SKM-1 (cell line): ENCODE measurements around the gene APBA2.
"Not testable (repeated sequence)": the region's sequence is repeated elsewhere in the genome, so short reads cannot be mapped to it uniquely, and the experiment has no call there.

Experiments
- DNase-seq: peaks from one replicate; lab custom pipeline; 2025; ENCODE audit not compliant: unreplicated experiment; lab: John Stamatoyannopoulos, UW

Gene APBA2

DNA sequence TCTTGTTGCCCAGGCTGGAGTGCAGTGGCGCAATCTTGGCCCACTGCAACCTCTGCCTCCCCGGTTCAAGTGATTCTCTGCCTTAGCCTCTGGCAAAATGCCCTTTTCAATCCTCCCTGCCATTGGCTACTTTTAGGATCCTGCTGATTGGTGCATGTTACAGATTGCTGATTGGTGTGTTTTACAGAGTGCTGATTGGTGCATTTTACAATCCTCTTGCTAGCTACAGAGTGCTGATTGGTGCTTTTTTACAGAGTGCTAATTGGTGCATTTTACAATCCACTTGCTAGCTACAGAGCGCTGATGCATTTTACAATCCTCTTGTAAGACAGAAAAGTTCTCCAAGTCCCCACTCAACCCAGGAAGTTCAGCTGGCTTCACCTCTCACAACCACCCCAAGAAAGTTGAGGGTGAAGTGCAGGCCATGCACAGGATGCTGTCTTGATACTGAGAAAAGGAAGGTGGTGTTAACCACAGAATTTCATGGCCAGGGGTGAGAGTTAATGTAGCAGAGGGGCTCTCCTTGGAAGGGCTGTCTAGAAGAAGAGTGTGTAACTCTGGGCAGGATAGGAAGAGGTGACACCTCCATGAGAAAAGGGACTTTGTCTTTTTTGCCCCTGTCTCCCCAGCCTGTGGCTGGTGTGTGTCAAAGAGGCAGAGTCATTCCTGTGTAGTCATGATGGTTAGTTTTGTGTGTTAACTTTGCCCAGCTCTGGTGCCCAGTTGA lies 145.9 kb downstream of the APBA2 start:
- no peak for DNase-seq

DNA sequence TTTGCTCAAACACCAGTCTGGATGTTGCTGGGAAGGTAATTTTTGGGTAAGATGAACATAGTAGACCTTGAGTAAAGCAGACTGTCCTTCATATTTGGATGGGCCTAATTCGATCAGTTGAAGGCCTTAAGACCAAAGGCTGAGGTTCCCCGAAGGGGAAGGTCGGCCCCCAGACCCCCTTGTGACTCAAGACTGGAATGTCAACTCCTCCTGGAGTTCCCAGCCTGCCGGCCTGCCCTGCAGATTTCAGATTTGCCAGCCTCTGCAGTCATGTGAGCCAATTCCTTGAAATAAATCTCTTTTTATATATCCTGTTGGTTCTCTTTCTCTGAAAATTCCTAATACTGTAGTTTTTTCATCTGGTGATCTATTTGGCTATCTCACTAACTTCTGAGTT lies 146.5 kb downstream of the APBA2 start:
- DNase-seq, result no peak

DNA sequence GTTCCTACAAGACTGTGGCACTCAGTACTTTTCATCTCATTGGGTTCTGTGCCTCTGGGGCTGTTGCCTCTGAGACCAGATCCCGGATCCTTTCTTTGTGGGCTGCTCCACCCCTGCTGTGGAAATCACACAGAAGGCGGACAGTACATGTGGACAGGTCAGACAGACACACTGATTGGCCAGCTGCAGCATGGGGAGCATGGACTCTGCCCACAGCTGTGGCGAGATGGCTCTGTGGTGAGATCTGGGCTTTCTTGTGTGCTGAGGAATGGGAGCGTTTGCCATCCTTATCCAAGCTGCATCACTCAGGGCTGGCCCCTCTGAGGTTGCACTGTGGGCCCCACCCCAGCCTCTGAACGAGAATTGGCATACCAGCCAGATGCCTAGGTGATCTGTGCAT lies 147.0 kb downstream of the APBA2 start:
- DNase-seq, result no peak

DNA sequence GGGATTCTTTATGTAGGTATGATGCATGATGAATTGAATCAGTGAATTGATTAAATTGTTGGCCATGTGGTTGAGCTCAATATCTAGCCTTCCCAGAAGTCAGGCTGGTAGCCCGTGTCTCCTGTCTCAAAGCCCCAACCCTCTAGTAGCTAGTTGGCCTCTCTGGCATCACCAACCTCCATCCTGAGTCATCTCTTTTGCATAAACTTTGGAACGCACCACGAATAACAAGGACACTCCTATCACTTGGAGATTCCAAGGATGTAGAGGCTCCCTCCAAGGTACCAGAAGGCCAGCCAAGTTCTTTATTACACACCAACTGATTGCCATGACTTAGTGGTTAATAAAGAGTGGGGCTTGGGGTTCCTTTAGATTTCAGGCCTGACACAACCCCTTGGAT lies 148.4 kb downstream of the APBA2 start:
- DNase-seq, result no peak

DNA sequence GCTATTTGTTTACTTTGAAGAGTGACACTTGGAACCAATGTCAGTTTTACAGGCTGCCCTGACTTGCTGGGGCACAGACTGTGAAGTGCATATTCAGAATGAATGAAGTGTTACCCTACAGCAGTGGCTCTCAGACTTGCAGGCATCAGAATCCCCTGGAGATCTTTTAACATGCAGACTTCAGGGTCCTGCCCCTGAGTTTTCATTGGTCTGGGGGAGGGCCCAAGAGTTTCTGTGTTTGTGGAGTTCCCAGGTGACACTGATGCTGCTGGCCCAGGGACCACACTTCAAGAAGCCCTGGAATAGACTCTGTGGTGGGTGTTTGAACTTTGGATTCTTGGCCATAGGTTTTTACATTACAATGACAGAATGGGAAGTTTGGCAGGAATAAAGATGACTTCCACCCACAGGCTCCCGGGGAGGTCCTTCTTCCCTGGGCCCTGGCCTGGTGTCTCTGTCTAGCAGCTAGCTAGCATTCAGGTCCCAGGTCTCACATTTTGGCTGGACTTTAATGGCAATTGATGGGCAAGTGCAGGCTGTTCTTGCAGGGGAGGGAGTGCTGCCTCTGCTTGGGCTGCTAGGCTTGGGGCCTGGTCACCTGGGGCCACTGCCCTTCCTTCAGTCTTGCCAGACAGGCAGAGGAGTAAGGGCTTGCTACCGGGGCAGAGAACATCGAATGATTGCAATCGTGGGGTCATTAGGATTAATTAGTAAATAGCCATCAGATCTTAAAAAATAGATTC lies 149.0 kb downstream of the APBA2 start:
- no peak for DNase-seq

DNA sequence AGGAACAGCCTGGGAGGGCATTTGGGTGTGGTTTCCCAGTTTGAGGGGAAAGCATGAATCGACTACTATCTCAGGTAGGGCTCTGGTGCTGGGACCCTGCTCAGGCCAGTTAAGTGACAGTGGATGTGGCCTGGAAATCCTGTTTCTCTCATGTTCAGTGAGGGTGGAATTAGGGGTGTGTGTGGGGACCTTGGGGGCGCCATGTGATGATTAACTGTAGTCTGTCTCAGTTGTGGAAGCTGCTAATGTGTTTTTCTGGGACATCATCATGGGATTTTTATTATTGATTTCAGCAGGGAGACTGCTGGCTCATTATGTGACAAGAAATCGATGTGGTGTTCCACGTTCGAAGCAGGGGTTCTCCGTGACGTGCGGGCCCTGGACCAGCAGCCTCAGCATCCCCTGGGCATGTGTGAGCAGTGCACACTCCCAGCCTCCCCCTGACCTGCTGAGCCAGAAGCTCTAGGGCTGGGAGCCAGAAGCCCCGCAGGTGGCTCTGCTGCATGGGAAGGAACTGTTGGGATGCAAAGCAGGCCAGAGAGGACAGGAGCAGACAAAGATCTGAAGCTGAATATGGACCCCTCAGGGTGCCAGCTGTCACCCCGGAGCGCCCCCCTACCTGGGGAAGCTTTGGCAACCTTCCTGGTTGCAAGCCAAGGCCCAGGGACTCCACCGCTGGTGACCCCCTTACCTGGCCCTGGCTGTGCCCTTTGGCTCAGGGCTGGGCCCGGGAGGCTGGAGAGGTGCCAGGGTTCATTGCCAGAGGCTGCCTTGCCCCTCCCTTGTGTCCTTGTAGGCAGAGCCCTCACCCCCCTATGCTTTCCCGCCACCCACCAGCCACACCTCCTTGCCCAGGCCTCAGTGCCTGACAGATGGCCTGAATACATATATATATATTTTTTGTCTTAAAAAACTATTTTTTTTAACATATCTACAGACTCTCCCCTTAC lies 149.8 kb downstream of the APBA2 start:
- no peak for DNase-seq

DNA sequence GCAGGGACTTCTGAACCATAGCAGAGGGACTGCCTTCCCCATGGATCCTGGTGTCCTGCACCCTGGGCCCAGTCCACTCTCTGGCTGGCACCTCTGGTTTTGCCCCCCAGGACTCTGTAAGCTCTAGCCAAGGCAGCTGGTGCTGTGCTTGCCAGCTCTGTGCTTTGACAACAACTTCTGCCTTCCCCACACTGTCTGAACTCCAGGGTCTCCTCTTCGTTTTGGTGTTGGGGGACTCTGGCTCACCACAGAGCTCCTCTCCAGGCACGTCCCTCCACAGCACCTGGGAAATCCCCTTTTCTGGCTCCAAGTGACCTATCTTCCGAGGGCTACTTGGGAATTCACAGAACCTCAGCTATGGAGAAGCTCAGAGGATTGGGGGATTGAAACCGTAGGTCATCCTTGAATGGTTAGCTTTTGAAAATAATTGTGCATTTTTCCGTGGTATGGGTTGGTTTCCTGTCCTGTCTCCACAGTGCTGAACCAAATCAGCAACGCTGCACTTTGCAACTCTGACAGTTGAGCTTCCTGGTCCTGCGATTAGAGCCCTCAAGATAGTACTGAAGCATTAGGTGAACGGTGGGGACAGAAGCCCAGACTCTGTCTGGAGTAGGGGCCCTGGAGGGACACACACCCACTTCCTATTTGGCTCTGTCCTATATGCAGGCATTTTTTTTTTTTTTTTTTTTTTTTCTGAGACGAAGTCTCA lies 152.4 kb downstream of the APBA2 start:
- DNase-seq, result no peak

DNA sequence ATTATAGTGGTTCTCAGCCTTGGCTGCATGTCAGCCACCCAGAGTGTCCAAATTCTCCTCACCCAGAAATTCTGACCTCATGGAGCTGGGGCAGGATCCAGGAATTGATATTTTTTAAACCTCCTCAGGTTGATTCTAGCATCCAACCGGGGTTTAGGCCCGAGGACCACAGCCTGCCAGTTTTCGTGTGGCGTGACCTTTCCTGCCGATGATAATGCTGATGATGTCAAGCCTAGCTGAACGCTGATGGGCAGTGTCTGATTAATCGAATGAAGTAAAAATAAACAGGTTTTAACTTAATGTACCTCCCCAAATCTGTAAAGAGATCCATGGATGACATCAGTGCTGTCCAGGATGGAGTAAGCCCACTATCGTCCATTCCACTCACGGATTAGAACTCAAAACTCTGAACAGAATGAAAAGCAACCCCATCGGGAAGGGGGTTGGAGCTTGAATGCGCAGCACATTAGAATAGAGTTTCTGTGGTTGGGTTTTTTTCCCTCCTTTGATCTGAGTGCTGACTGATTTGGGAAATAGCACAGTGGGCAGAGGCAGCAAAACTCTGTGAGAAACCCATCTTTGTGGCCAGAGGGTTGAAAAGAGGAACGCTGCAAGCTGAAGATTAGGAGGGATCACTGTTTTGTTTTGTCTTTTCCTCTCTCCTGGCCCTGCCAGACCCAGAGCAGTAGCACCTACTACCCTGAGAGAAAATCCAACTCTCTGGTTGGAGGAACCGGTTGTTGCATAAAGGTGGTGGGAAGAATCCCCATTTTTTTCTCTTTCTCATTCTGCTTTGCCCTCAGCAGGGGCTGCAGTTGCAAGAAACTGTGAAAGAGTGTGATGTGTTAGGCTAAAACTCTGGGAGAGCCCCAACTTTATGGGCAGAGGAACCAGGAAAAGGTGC lies 153.9 kb downstream of the APBA2 start:
- DNase-seq, result no peak

DNA sequence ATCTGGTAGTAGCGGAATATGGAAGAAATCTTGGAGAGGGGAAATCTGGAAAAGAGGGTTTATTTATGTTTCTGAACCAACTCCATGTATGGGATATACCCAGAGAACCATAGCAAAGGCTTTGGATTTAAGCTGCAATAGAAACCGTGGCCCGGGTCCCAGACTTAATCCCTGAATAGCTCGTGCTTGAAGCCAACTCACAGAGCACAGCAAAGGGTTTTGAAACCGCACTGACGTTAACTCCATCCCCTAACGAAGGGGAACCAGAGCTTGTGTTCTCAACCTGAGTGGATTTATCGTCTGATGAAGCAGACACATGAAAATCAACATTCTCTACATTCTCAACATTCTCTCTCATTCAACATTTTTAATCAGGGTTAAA lies 154.6 kb downstream of the APBA2 start:
- DNase-seq, result no peak

DNA sequence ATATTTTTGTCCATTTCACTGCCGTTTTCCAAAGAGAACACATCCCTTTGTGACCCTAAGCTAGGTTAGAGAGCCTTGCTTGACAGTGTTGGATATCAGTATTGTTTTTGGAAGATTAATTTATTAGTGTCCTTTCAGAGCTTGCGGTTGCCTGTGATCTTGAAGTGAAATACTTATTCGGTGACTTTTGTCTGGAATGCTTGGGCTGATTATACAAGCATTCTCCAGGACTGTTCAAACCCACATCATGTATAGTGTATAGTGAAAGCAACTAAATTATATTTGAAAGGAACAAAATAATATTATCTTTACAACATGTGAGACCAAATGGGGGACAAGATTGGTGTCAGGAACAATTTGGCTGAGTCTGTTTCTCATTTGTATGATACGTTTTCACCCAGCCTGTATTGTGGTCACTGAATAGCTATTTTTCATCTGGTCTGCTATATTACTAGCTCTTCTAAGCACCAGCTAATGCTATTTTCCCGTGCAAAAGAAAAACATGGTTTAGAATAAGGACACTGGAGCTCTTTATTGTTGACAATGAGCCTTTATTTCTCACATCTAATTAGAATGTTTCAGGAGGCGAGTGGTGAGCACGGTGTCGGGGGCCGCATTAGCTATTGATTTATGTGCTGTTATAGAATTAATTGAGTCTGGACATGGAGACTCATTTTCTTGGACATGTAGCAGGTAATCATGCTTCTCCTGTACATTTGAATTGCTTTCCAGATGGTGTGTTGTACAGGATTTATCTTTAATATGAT lies 158.1 kb downstream of the APBA2 start:
- no peak for DNase-seq

DNA sequence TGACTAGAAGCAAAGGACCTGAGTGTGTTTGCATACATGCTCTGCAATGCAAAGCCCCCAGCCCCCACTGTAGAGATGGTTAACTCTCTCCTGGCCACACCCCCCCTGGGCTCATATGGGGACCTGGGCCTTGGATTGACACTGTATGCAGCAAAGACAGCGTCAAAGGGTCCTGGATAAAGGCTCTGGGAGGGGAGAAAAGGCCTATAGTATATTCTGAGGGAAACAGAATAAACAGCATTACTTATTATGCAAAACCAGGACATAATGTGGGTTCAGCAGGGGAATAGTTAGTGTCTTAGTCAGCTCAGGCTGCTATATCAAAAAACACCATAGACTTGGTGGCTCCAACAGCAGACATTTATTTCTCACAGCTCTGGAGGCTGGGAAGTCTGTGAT lies 158.7 kb downstream of the APBA2 start:
- no peak for DNase-seq

DNA sequence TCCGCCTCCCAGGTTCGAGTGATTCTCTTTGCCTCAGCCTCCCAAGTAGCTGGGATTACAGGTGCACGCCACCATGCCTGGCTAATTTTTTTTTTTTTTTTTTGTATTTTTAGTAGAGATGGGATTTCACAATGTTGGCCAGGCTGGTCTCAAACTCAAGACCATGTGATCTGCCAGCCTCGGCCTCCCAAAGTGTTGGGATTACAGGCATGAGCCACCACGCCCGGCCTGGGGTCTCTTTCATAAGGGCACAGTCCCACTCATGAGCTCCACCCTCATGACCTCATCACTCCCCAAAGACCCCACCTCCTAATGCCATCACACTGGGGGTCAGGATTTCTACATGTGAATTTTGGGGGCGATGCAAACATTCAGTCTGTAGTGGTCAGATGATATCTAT lies 159.4 kb downstream of the APBA2 start:
- not testable (repeated sequence) for DNase-seq

DNA sequence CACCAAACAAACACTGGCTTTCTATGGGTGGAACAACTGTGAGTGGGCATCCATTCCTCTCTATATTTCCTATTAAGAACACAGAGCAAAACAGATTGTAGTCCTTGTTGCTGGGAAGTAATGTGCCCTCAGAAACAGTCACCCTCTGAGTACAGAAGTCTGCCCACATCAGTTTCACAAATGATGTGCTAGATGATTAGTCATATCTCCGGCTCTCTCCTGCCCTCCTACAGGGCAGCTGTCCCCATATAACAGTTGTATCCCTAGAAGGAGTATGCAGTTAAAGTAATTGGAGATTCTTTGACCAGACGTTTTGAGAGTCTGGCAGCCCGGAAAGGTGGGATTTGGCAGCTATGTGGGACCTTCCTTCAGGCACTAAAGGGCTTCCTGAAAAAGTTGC lies 159.9 kb downstream of the APBA2 start:
- DNase-seq, result no peak

DNA sequence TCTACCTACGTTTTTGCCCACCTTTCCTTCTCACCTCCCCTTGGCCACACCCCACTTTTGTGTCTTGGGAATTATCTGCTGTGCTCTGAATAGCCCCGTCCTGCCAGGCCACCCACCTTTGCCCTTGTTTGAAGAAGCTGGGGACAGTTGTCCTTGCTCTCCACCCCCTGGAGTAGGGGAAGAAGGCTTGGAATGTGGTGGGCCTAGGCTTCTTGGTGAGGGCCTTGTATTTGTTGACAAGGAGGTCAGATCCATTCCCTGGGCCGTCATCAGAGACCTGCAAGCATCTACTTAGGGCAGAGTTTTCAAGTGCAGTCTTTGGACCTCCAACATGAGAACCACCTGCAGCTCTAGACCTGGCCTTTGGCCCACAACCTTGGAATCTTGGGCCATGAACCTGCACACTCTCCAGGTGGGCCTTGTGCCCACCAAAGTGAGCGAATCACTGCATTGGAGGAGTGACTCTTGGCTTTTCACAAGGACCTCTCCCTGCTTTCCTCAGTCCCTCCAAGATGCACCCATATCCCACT lies 160.6 kb downstream of the APBA2 start:
- DNase-seq, result no peak

DNA sequence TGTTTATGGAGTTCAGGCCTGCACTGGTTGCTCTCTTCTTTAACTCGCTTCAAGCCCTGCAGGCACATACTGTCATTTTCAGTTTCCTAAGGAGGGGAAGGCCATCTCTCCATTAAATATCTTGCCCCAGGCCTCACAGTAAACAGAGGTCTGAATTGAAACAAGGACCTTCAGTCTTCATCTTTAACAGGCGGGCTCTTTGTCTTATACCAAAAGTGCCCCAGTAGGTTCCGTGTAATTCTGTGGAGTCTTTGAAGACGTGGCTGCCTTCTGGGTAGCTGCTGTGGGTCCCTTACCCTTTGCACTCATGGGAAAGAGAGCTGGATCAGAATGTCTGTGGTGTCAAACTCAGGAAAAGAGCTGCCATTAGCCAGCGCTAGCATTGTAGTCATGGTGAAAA lies 161.2 kb downstream of the APBA2 start:
- no peak for DNase-seq

DNA sequence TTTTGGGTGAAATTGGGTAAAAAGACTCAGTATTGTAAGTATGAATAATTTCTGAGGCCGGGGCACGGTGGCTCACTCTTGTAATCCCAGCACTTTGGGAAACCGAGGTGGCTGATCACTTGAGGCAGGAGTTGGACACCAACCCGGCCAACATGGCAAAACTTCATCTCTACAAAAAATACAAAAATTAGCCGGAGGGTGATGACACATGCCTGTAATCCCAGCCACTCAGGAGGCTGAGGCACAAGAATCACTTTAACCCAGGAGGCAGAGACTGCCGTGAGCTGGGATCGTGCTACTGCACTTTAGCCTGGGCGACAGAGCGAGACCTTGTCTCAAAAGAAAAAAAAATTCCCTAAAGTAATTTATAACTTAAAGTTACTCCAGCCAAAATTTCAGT lies 162.2 kb downstream of the APBA2 start:
- DNase-seq, result no peak

DNA sequence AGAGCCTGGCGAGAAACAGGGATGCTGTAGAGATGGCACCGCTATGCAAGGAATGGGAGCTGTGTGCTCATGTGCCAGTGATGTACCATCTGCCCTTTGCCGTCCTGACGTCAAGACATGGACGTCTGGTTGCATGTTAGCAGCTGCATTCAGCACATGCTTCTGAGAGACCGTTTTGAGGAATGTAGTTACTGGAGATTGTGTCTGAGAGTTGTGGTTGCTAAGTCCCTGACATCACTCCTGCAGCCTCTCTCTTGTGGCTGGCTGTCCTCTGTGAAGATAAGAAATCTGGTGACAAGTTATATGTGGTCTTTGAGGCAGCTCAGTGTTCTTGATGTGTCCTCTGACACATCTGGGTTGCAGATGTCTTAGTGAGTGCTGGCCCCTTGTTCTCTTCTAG lies 165.1 kb downstream of the APBA2 start:
- no peak for DNase-seq

DNA sequence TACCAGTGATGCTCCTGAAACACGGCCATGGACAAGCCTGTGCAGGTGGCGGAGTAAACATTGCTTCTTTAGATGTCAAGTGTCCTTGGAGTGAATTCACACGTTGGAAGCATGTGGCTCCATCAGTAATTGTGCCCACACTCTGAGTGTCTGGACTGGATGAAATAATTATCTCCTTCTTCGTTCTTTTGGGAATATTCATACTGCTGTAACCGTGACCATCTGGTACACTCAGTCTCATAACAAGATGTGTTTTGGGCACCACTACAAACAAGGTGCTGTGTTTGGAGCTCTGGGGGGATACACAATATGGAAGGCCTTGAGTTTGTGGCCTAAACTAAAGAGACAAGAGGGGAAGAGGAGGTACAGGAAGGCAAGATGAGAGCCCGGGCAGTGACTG lies 165.6 kb downstream of the APBA2 start:
- no peak for DNase-seq

DNA sequence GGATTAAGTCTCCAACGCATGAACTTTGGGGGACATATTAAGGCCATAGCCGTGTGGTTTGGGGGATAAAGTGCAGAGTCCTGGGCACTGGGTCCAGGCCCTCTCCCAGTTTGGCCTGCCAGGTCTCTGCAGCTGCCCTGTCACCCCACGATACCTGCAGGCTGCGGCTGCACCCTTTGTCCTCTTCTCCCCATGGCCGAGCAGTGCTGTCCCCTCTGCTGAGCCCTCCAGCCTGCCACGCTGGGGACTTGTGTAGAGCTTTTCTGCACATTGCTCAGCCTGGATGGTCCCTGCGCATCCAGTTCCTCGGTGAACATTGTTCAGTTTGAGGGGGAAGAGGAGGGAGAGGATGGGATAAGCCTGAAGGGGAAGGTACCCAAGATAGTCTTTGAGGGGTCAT lies 167.2 kb downstream of the APBA2 start:
- no peak for DNase-seq
